ENCODE results near the gene ZFY. TPM values are rescaled to one million over a fixed set of nuclear protein-coding genes. Genes with fewer than 3 reads are reported as not detected.

Gene ZFY
- total RNA-seq, 1 donor from 2014 or later: not detected

DNA sequence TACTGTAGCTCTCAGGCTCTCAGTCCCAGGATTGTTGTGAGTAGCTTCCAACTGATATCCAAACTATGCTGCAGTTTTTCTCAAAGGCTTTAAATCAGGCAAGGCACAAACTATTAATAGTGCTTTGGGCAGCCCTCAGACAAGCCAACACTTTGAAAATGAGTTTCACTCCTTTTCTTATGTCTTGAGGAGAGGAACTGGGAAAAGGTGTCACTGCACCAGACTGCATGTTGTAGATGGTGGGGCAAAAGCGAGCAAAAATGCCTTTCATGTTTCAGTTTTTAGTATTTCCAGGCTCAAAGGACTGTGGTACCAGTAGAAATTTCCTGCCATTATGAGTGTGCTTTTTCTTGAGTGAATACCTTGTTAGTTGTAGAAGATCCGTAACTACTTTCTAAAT, 39.1 kb upstream of the ZFY start:
- DNase-seq (ENCODE audit: low spot score): no peak
- H3K4me3 Mint-ChIP-seq (ENCODE audit: unreplicated experiment): no peak overlapping the region
- TF ChIP-seq, protein P1, sequence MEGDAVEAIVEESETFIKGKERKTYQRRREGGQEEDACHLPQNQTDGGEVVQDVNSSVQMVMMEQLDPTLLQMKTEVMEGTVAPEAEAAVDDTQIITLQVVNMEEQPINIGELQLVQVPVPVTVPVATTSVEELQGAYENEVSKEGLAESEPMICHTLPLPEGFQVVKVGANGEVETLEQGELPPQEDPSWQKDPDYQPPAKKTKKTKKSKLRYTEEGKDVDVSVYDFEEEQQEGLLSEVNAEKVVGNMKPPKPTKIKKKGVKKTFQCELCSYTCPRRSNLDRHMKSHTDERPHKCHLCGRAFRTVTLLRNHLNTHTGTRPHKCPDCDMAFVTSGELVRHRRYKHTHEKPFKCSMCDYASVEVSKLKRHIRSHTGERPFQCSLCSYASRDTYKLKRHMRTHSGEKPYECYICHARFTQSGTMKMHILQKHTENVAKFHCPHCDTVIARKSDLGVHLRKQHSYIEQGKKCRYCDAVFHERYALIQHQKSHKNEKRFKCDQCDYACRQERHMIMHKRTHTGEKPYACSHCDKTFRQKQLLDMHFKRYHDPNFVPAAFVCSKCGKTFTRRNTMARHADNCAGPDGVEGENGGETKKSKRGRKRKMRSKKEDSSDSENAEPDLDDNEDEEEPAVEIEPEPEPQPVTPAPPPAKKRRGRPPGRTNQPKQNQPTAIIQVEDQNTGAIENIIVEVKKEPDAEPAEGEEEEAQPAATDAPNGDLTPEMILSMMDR (IDR thresholded peaks at IDR 0.05): no peak
- H3K9me3 Mint-ChIP-seq (ENCODE audit: low read depth): no peaks in the 10 kb centered on the region
- no peaks in the 10 kb centered on the region for H3K4me1 Mint-ChIP-seq (ENCODE audit: low read depth)
- no peaks in the 10 kb centered on the region for H3K36me3 Mint-ChIP-seq (ENCODE audit: low read depth)
- H3K27me3 Mint-ChIP-seq (ENCODE audit: low read depth): no peaks in the 10 kb centered on the region
- no peak overlapping the region for H3K27ac Mint-ChIP-seq (ENCODE audit: unreplicated experiment)

DNA sequence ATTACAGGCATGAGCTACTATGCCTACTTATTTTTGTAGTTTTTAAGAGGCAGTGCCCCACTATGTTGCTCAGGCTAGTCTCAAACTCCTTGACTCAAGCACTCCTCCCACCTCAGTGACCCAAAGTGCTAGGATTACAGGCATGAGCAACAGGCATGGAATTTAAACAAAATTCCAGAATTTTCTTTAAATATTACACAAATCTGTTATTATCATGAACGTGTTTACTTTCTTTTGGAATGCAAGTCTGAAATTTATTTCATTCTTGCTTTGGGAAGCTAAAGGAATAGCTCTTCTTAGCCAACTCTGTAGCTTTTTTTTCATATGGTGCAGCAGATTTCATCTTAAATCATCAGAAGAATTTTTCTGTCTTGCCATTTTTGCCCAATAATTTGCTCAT, 27.8 kb upstream of the ZFY start:
- Mint-ChIP-seq H3K9me3 (ENCODE audit: low read depth) (no peaks in the 10 kb centered on the region), H3K27ac (ENCODE audit: unreplicated experiment) (no peak overlapping the region), H3K36me3 (ENCODE audit: low read depth) (no peaks in the 10 kb centered on the region), H3K27me3 (ENCODE audit: low read depth) (no peaks in the 10 kb centered on the region), H3K4me3 (ENCODE audit: unreplicated experiment) (no peak overlapping the region), H3K4me1 (ENCODE audit: low read depth) (no peaks in the 10 kb centered on the region)
- TF ChIP-seq, protein P1 (IDR thresholded peaks at IDR 0.05): no peak
- no peak for DNase-seq (ENCODE audit: low spot score)

DNA sequence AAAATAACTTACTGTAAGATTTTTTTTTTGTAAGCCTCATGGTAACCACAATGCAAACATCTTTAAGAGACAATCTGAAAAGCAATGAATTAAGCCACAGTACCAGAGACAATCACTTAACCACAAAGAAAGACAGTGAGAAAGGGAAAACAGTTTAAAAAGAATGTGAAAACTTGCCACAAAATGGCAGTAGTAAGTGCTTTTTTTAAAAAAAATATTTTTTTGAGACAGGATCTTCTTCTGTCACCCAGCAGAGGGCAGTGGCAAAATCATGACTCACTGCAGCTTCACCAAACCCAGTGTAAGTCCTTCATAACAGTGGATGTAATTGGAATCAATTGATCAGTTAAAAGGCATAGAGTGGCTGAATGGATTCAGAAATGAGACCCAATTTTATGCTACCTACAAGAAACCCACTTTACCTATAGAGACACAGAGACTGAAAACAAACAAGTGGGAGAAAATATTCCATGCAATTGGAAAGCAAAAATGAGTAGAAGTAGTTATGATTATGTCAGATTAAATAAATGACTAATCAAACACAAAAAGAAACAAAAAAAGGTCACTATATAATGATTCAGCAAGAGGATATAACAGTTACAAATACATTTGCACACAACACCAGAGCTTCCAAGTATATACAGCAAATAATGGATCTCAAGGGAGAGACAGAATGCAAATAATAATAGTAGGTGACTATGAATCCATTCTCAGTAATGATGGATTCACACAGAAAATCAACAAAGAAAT, 21.9 kb upstream of the ZFY start:
- DNase-seq (ENCODE audit: low spot score): no peak
- Mint-ChIP-seq H3K9me3 (ENCODE audit: low read depth) (no peaks in the 10 kb centered on the region), H3K36me3 (ENCODE audit: low read depth) (no peaks in the 10 kb centered on the region), H3K27me3 (ENCODE audit: low read depth) (no peaks in the 10 kb centered on the region), H3K4me3 (ENCODE audit: unreplicated experiment) (no peak overlapping the region), H3K4me1 (ENCODE audit: low read depth) (no peaks in the 10 kb centered on the region), H3K27ac (ENCODE audit: unreplicated experiment) (no peak overlapping the region)
- TF ChIP-seq, protein P1 (IDR thresholded peaks at IDR 0.05): no peak

DNA sequence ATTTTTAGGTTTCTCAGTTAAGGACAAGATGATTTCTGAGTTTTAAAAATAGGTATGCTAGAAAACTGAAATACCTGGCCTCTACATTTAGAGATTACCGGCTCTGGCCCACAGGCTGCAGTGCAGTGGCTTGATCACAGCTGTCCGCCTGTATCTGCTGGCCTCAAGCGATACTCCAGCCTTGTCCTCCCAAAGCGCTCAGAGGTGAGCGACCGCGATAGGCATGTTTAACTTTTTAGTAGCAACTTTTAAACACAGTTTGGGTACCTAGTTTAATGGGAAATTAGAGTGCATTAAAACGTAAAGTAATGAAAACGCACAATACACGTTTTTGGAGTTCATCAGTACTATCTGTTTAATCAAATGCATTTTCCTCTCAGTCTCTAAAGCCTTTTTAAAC, 1.1 kb upstream of the ZFY start:
- no peak for DNase-seq (ENCODE audit: low spot score)
- H3K4me1 Mint-ChIP-seq (ENCODE audit: low read depth): no peaks in the 10 kb centered on the region
- H3K36me3 Mint-ChIP-seq (ENCODE audit: low read depth): no peaks in the 10 kb centered on the region
- no peak overlapping the region for H3K4me3 Mint-ChIP-seq (ENCODE audit: unreplicated experiment)
- TF ChIP-seq, protein P1 (IDR thresholded peaks at IDR 0.05): no peak
- no peaks in the 10 kb centered on the region for H3K27me3 Mint-ChIP-seq (ENCODE audit: low read depth)
- no peak overlapping the region for H3K27ac Mint-ChIP-seq (ENCODE audit: unreplicated experiment)
- no peaks in the 10 kb centered on the region for H3K9me3 Mint-ChIP-seq (ENCODE audit: low read depth)

DNA sequence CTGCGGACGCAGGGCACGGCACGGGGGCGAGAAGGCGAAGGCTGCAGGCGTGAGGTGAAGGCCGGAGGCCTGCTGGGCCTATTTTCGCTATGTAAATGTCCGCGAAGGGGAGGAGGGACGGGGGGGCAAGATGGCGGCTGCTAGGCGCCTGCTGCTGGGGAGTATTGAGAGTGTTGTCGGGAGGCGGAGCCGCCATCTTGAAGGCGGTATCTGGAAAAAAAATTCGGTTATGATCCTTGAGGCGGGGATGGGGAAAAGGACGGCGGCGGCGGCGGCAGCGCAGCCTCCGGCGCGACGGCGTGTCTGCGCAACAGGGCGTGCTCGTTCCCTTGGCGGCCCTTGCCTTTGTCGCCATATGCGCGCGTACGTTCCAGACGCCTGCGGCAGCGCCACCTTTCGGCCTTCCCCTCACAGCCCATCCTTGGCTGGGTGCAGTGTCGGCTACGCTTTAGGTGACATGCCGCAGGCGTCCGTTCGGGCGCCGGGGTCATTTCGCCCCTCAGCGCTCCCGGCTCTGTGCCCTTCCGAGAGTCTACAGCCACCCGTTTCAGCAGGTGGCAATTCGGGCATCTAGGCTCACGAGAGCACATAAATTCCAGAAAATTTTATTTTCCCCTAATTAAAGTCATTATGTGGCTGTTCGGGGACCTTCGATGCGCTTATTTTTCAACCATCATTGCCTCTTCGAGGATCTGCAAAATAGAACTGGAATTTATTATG, 695 bp downstream of the ZFY start:
- no peaks in the 10 kb centered on the region for H3K27me3 Mint-ChIP-seq (ENCODE audit: low read depth)
- no peak overlapping the region for H3K27ac Mint-ChIP-seq (ENCODE audit: unreplicated experiment)
- no peaks in the 10 kb centered on the region for H3K4me1 Mint-ChIP-seq (ENCODE audit: low read depth)
- H3K36me3 Mint-ChIP-seq (ENCODE audit: low read depth): no peaks in the 10 kb centered on the region
- DNase-seq (ENCODE audit: low spot score): no peak
- H3K4me3 Mint-ChIP-seq (ENCODE audit: unreplicated experiment): no peak overlapping the region
- H3K9me3 Mint-ChIP-seq (ENCODE audit: low read depth): no peaks in the 10 kb centered on the region
- TF ChIP-seq, protein P1 (IDR thresholded peaks at IDR 0.05): no peak

All from chondrocyte (in vitro differentiated cells).